Upper lobe of left lung (tissue), 4 donors: ENCODE data around the gene TREM2.

Experiments
- CTCF ChIP-seq, 6 experiments: fragments of 450-650 bp in 4 of 6; fragments of 200-600 bp in 2 of 6; sonication (generic) in 2 of 6; IDR thresholded peaks; one replicate each; pipeline ENCODE4 v1.5.1; 2016 to 2019; ENCODE audit warnings: antibody characterized with exemption in 6 of 6
- POLR2A ChIP-seq, 4 donors: fragments of 450-650 bp; IDR thresholded peaks; one replicate each; pipeline ENCODE4 v1.5.1; 2016 to 2017; ENCODE audit warnings: antibody characterized with exemption in 4 of 4, mild to moderate bottlenecking in 2 of 4
- POLR2AphosphoS5 ChIP-seq, 2 donors: sonication (generic); formaldehyde crosslinking; IDR thresholded peaks; one replicate each; pipeline ENCODE4 v1.5.1; 2017; ENCODE audit warnings: antibody characterized with exemption in 2 of 2

DNA sequence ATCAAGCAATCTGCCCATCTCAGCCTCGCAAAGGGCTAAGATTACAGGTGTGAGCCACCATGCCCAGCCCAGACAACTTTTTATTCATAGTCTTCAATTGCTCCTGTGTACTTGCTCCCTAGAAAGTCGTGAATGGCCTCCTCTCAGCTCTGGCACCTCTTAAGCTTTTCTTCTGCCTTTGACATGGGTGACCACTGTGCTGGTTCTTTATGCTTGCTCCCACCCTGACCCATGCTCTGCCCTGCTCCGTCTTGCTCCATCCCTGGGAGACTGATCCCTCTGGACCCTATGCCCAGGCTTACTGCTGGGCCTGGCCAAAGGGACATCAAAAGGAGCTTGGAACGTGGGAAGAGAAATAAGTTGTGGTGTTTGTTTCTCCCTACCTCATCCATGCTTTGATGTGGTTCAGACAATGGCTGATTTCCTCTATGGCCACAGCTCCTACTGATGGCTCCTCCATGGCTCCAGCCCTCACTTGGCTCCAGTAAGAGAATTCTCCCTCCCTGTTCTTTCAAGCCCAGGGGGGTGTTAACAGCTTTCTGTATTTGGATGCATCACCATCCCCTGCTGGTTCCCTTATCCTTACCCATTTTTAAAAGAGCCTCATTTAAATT is 7.7 kb upstream of the TREM2 start:
- TF ChIP-seq CTCF (IDR thresholded peaks at IDR 0.05) (no peak), POLR2A (IDR thresholded peaks at IDR 0.05) (no peak), POLR2AphosphoS5 (IDR thresholded peaks at IDR 0.05) (no peak)
